Measurements from ENCODE around the gene KCNAB1.

GRCh38 chr3:156252656-156253055, 132.3 kb downstream of the KCNAB1 start:
- TF ChIP-seq SIN3A (IDR thresholded peaks at IDR 0.05; ENCODE audit: borderline replicate concordance, insufficient read depth, low read length) (no peak), REST (IDR thresholded peaks at IDR 0.05; ENCODE audit: insufficient read depth in 1 of 2, low read depth in 2 of 2, low read length in 2 of 2) (no peak)

Data from PFSK-1 (cell line).